GM21526 (cell line): ENCODE measurements around the gene LGR6.

Experiments used
- ATAC-seq: cut with Tn5 transposase; IDR thresholded peaks from one replicate; pipeline ENCODE4 v1.9.1; 2021; ENCODE audit warnings: moderate library complexity; ENCODE audit not compliant: unreplicated experiment, low FRiP score

The LGR6 gene

GRCh38 chr1:202217516-202217915, 23.9 kb downstream of the LGR6 start:
- ATAC-seq: no peak

GRCh38 chr1:202217951-202218350, 24.4 kb downstream of the LGR6 start:
- no peak for ATAC-seq

GRCh38 chr1:202220733-202221132, 27.1 kb downstream of the LGR6 start:
- no peak for ATAC-seq

- no peak for ATAC-seq
These were observed 28.6 kb downstream of the LGR6 start for GRCh38 chr1:202221911-202222909.

GRCh38 chr1:202223121-202223860, 29.7 kb downstream of the LGR6 start:
- no peak for ATAC-seq

- ATAC-seq: no peak
These were observed 30.9 kb downstream of the LGR6 start for GRCh38 chr1:202224453-202224852.

DNA sequence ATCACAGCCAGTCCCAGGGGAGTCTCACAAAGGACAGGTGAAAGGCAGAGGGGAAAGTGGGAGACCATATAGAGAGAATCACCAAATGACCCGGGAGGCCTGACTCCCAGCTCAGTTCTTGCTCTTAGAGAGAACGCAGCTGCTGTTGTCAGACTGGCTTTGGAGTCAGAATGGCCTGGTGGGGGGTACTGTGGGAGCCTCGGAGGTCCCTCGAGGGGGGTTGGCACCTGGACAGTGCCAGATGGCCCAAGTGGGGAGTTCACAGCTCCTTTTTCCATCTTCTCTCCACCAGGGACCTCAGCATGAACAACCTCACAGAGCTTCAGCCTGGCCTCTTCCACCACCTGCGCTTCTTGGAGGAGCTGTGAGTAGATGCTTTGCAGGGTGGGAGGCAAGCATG, 31.5 kb downstream of the LGR6 start:
- no peak for ATAC-seq

GRCh38 chr1:202227053-202227672, 33.6 kb downstream of the LGR6 start:
- ATAC-seq: no peak

DNA sequence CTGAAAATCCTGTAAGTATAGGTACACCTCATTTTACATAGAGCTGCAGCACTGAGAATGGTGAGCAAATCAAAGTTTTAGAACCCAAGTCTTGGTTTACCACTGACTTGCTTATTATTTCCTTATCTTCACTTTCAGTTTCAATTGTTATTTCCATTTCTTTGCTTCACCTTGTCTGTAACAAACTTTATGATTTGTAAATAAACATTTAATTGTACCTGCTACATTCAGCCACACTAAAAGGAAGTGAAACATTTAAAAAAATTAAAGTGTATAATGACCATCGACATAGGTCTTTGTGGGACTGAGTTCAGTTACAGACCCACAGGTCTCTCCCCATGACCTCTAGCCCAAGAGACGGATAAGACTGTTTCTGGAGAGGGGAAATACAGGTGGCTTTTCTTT, 34.4 kb downstream of the LGR6 start:
- ATAC-seq: no peak

DNA sequence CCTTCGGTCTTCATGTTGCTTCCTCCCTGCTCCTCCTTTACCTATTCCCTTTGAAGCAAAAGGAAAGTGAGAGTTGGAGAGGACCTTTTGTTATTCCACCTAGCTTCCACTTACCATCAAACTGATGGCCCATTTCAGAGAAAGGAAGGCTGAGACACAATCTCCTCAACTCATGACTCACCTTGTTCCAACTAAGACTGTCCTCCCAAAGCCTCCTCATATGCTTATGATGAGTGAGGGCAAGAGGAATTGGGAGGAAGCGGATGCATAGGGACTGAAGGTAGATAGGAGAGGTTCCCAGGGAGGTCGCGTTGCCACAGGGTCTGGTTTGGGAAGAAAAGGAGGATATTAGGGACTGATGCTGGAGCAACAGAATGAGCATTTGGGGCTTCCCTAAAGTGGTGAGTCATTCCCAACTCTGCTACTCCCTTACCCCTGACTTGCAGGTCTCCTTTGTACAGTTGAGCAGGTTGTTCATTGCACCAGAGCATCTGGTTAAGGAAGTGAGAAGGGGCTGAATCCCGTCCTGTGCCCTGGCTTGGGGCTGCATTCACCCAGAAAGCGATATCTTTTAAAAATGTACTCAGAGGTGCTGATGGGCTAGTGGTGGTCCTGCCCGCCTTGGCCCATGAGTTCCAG, 35.0 kb downstream of the LGR6 start:
- ATAC-seq: no peak

GRCh38 chr1:202229376-202229775, 35.8 kb downstream of the LGR6 start:
- ATAC-seq: no peak

GRCh38 chr1:202230061-202230938, 36.7 kb downstream of the LGR6 start:
- ATAC-seq: no peak

- no peak for ATAC-seq
These were observed 37.5 kb downstream of the LGR6 start for GRCh38 chr1:202230939-202231645.

DNA sequence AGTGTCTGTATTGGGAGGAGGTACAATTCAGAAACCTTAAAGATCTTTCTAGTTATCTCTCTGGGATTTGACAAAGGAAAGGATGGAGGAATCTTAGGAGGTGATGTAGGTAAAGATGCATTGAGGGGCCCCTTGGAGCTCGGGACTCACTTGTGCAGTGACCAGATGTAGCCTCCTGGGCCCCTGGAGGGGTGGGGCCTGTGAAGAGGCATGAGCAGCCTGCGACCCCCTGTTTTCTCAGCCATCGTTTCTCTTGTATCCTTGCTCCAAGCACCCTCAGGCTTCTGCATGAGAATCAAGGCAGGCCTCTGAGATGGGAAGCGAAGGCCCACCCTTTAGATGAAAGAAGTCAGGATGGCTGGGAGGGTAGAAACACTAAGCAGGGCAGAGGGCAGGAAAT, 39.6 kb downstream of the LGR6 start:
- ATAC-seq: no peak

DNA sequence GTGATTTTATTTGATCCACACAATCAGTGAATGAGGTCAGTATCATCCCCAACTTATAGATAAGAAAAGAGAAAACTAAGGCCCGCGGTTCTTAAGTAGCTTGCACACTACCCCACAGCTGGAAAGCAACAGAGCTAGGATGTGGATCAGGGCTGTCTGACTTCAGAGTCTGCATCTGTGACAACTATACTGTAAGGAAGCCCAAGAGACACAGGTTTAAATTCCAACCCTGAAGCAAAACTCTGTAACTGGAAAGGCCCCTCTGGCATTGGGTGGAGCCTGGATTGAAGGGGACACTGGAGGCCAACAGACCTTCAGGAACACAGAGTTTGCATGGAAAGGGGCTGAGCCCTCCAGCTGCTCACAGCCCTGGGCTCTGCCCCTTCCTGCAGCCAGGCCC, 40.2 kb downstream of the LGR6 start:
- ATAC-seq: no peak

- ATAC-seq: no peak
These were observed 40.9 kb downstream of the LGR6 start for GRCh38 chr1:202234331-202235002.

DNA sequence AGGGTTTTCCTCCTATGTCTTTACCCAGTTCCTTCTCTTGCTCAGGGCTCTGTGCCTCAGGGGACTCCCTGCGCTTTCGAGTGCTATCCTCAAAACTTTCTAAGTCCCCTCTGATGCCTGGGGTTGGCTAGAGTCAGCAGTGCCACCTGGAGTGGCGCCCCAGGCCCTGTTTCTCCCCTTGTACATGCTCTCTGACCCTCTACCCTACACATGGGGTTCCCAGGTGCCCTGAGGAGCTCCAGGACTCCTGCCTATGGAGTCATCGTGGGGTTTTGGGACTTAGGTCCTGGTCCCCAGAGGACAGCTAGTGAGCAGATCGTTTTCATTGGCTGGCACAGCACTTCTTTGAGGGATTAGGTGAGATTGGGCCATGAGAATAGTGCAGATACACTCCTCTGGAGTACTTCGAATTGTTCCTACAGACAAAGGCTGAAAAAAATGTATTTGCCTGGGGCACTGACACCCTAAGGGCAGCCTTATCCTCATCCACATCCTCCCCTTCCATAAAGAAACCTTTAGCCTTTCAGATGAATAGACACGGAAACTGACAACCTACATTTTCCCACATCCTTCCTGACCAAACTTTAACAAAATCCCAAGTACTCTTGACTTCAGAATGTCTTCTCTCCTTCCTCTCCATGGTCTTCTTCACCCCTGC, 41.5 kb downstream of the LGR6 start:
- ATAC-seq: no peak
